ENCODE data around the gene DLX6. TPM values are rescaled to one million over a fixed set of nuclear protein-coding genes. Genes with fewer than 3 reads are reported as not detected.

Gene DLX6
- total RNA-seq, 2 donors from 2014 or later = not detected

DNA sequence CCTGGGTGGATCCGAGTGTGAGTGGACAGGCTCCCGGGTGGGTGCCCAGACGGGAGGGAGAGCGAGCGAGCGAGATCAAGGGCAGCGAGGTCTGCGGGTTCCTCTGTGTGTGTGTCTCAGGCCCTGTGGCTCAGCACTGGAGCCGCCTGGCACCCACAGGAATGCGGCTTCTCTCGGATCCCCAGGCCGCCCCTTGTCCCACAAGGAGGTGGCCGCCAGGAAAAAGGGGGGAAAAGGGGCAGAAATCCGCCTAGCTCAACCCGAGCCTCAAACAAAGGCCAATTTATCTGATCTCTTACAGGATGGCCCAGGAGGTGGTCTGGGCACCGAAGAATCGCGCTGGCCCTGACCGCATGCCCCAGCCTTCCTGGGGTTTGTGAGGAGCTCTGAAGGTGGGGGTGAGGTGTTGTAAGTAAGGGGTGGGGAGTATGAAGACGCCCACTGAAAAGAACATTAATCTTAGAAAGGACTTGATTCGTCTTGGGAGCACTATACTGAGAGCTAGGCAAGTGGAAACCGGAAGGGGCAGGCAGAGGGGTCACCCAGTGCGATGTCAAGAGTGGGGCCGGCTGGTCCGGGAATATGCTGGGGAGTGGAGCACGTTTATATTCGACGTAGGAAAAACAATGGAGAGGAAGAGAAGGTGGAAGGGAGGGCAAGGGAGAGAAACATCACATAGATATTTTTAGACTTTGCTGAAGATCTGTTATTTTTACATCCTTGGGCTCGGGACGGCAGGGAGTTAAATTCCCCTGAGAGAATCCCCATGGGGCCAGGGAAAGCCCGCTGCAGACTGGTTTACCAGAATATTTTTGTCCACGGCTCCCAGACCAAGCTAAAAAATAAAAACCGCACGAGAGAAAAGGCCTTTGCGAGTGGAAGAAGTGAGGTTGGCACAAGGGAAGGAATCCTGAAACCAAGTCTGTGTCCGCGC is 12.1 kb downstream of the DLX6 start:
- Mint-ChIP-seq H3K9me3 (no peaks in the 10 kb centered on the region), H3K27me3 (ENCODE audit: low read depth) (peaks cover 97% of the 10 kb centered on the region), H3K4me3 (peak overlapping the region in 1 of 2 donors; percentile 54), H3K36me3 (ENCODE audit: insufficient read depth in 2 of 2) (peaks cover 3 to 4% of the 10 kb centered on the region in 2 donors), H3K27ac (no peak overlapping the region), H3K4me1 (ENCODE audit: low read depth) (peaks cover 34% of the 10 kb centered on the region)
- DNase-seq (no peak), ATAC-seq (replicated peaks in 1 of 2) (no peak)

DNA sequence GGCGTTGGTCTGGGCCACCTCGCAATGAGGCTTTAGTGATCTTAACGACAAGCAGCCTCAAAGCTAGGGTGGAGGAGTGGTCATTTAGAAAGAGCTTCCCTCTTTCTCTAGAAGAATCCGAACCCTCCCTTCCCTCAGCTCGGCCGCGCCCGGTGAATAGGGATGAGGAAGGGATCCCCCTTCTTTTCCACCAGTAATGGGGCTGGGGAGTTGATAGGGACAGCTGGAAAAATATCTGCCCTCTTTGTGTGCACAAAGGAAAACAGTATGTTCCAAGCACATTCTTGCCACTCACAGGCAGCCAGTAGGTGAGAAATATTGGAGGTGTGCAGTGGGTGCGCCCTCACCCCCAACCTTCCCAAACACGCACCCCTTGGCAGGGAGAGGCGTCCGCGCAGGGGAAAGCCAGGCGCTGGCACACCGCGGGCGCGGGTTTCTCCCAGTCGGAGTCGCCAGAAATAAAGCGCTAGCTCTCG is 12.8 kb downstream of the DLX6 start:
- Mint-ChIP-seq H3K36me3 (ENCODE audit: insufficient read depth in 2 of 2) (peaks cover 0 to 4% of the 10 kb centered on the region in 2 donors), H3K9me3 (no peaks in the 10 kb centered on the region), H3K4me1 (ENCODE audit: low read depth) (peaks cover 41% of the 10 kb centered on the region), H3K27me3 (ENCODE audit: low read depth) (peaks cover 97% of the 10 kb centered on the region), H3K27ac (no peak overlapping the region), H3K4me3 (peak overlapping the region in 1 of 2 donors; percentile 34)
- ATAC-seq (replicated peaks in 1 of 2) (no peak), DNase-seq (no peak)

DNA sequence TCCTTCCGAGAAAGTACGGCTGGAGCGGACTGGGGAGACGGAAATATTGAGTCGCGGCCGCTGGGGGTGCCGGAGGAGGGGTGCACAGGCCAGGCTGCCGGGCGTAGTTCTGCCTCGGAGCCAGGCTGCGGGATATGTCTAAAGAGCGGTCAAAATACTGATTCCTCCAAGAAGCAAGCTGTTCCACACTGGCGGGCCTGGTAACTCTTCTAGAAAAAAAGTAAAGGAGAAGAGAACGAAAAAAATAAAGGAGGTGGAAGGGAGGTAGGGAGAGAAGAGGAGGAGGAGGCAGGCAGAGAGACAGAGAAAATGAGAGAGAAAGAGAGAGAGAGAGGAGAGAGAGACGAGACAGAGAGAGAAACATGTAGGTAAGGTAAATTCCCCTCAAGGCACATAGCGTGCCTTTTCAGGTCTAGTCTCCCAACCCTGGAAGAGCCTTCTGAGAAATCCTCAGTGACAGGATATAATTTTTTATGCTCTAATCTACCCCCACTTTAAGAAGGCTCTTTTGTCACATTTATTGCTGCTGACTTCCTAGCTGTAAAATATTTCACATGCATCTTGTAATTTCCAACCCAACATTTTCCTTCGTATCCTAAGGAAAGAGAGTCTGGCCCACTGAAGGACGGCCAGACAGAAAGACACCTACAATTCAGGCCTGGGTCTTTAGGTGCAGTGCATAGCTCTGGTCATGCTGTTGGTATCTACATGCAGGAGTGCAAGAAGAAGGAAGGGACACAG is 13.6 kb downstream of the DLX6 start:
- H3K27me3 Mint-ChIP-seq (ENCODE audit: low read depth) = peaks cover 97% of the 10 kb centered on the region
- peaks cover 0 to 1% of the 10 kb centered on the region in 2 donors for H3K36me3 Mint-ChIP-seq (ENCODE audit: insufficient read depth in 2 of 2)
- peaks cover 46% of the 10 kb centered on the region for H3K4me1 Mint-ChIP-seq (ENCODE audit: low read depth)
- H3K9me3 Mint-ChIP-seq = no peaks in the 10 kb centered on the region
- peak overlapping the region in 1 of 2 donors; percentile 19 for H3K4me3 Mint-ChIP-seq
- ATAC-seq (replicated peaks in 1 of 2) (no peak), DNase-seq (no peak)
- no peak overlapping the region for H3K27ac Mint-ChIP-seq

- Mint-ChIP-seq H3K4me3 (no peak overlapping the region), H3K27ac (no peak overlapping the region), H3K9me3 (no peaks in the 10 kb centered on the region), H3K4me1 (ENCODE audit: low read depth) (peaks cover 54% of the 10 kb centered on the region), H3K27me3 (ENCODE audit: low read depth) (peaks cover 97% of the 10 kb centered on the region), H3K36me3 (ENCODE audit: insufficient read depth in 2 of 2) (peaks cover 0 to 1% of the 10 kb centered on the region in 2 donors)
- DNase-seq (no peak), ATAC-seq (replicated peaks in 1 of 2) (no peak)
Observed at GRCh38 chr7:97019710-97020225, 14.4 kb downstream of the DLX6 start.

DNA sequence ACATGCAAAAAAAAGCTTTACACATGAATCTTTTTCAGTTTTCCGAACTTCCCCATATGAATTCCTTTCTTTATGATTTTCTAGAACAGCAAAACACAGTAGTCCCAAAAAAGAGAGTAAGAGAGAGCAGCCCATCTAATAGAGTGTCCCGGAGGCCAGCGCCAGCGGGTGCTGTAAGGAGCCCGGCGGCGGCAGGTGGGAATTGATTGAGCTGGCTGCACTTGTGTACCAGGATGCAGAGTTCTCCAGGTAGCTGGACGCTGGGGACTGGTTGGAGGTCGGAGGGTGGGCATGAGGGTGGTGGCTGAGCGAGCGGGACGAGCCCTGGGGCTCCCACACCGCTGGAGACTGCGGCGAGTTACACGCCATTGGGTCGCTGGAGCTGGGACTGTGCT is 15.2 kb downstream of the DLX6 start:
- Mint-ChIP-seq H3K27me3 (ENCODE audit: low read depth) (peaks cover 97% of the 10 kb centered on the region), H3K27ac (no peak overlapping the region), H3K36me3 (ENCODE audit: insufficient read depth in 2 of 2) (peaks cover 0 to 1% of the 10 kb centered on the region in 2 donors), H3K4me3 (peak overlapping the region; percentile 35 to 42), H3K4me1 (ENCODE audit: low read depth) (peaks cover 63% of the 10 kb centered on the region), H3K9me3 (no peaks in the 10 kb centered on the region)
- DNase-seq (no peak), ATAC-seq (replicated peaks in 1 of 2) (peak in 1 of 2 donors; percentile 7)

GRCh38 chr7:97020996-97021746 is 15.8 kb downstream of the DLX6 start:
- peak in 1 of 2 donors; percentile 25 for ATAC-seq (replicated peaks in 1 of 2)
- H3K27me3 Mint-ChIP-seq (ENCODE audit: low read depth) = peaks cover 97% of the 10 kb centered on the region
- H3K27ac Mint-ChIP-seq = no peak overlapping the region
- peaks cover 68% of the 10 kb centered on the region for H3K4me1 Mint-ChIP-seq (ENCODE audit: low read depth)
- H3K9me3 Mint-ChIP-seq = no peaks in the 10 kb centered on the region
- H3K36me3 Mint-ChIP-seq (ENCODE audit: insufficient read depth in 2 of 2) = peaks cover 0 to 1% of the 10 kb centered on the region in 2 donors
- DNase-seq = no peak
- H3K4me3 Mint-ChIP-seq = peak overlapping the region; percentile 29 to 68

GRCh38 chr7:97021747-97022490 is 16.6 kb downstream of the DLX6 start:
- H3K4me1 Mint-ChIP-seq (ENCODE audit: low read depth) = peaks cover 69% of the 10 kb centered on the region
- no peaks in the 10 kb centered on the region for H3K9me3 Mint-ChIP-seq
- peaks cover 97% of the 10 kb centered on the region for H3K27me3 Mint-ChIP-seq (ENCODE audit: low read depth)
- H3K36me3 Mint-ChIP-seq (ENCODE audit: insufficient read depth in 2 of 2) = peaks cover 0 to 1% of the 10 kb centered on the region in 2 donors
- ATAC-seq (replicated peaks in 1 of 2) = peak in 1 of 2 donors; percentile 41
- H3K4me3 Mint-ChIP-seq = peak overlapping the region; percentile 53 to 68
- H3K27ac Mint-ChIP-seq = peak overlapping the region; percentile 27
- DNase-seq = peak in 1 of 2 donors; percentile 39

DNA sequence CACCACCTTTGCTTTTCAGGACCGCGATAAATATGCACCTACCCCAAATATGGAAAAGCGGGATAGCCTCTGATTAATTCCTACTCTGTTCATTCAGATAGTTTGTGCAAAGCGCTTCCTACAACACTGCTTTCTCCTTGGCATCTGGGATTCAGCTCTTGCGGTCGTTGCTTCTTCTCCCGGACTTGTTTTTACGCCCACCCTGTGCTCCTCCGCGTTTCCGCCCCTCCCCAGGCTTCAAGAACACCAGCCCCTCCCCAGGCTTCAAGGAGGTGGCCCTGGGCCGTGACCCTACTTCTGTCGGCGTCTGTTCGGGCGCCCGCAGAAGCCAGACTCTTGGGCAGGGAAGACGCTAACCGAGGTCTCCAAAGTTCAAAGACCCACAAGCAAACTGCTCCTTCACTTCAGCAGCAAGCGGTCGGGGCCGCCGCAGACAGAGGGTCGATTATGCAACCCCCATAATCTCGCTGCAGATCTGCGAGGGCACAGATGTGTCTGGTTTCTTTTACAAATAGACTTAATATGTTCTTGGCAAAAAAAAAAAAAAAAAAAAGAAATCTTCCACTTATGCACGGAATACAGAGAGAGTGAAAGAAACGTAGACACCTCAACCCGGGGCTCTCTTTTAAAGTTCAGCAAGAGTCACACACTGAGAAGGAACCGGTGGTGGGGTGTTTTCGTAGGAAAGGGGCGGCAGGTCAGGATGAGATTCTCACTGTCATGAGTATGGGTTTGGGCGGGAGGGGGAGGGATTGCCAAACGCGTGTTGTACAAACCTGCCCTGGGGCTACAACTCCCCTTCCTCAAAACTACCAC is 17.3 kb downstream of the DLX6 start:
- Mint-ChIP-seq H3K27ac (peak overlapping the region; percentile 29), H3K4me1 (ENCODE audit: low read depth) (peaks cover 69% of the 10 kb centered on the region)
- no peak for ATAC-seq (replicated peaks in 1 of 2)

GRCh38 chr7:97024209-97025129 is 19.1 kb downstream of the DLX6 start, which contains the start of gene DLX5:
Gene DLX5, minus strand, starts transcription at chr7:97024831. Its CDS starts 208 bp downstream, at chr7:97024623.
- Mint-ChIP-seq H3K4me3 (peak within 1 kb of the TSS; percentile 71), H3K9me3 (no peaks in the 10 kb centered on the region), H3K27ac (peak within 1 kb of the TSS; percentile 71), H3K27me3 (ENCODE audit: low read depth) (peaks cover 90% of the 10 kb centered on the region), H3K4me1 (ENCODE audit: low read depth) (peaks cover 68% of the 10 kb centered on the region), H3K36me3 (ENCODE audit: insufficient read depth in 2 of 2) (no peaks in the 10 kb centered on the region)
- ATAC-seq (replicated peaks in 1 of 2) = peak in 1 of 2 donors; percentile 33
- peak in 1 of 2 donors; percentile 43 for DNase-seq

More for the DNA sequence above, 17.3 kb downstream of the DLX6 start:
- Mint-ChIP-seq H3K36me3 (ENCODE audit: insufficient read depth in 2 of 2) (no peaks in the 10 kb centered on the region), H3K9me3 (no peaks in the 10 kb centered on the region), H3K27me3 (ENCODE audit: low read depth) (peaks cover 97% of the 10 kb centered on the region), H3K4me3 (peak overlapping the region; percentile 53 to 68)
- no peak for DNase-seq

GRCh38 chr7:97025130-97025499 is 19.8 kb downstream of the DLX6 start:
- H3K9me3 Mint-ChIP-seq = no peaks in the 10 kb centered on the region
- H3K4me3 Mint-ChIP-seq = peak overlapping the region; percentile 22 to 71
- H3K27me3 Mint-ChIP-seq (ENCODE audit: low read depth) = peaks cover 85% of the 10 kb centered on the region
- H3K36me3 Mint-ChIP-seq (ENCODE audit: insufficient read depth in 2 of 2) = no peaks in the 10 kb centered on the region
- DNase-seq (no peak), ATAC-seq (replicated peaks in 1 of 2) (no peak)
- peaks cover 68% of the 10 kb centered on the region for H3K4me1 Mint-ChIP-seq (ENCODE audit: low read depth)
- no peak overlapping the region for H3K27ac Mint-ChIP-seq
